CD14-positive monocyte (primary cell): Measurements from ENCODE around the gene CTCF. TPM values are rescaled to one million over a fixed set of nuclear protein-coding genes. Genes with fewer than 3 reads are reported as not detected.

ENCODE experiments used
- DNase-seq, 3 donors: peaks; one replicate each; pipeline ENCODE4 v3.0.0-alpha.2; 2011 to 2022
- H2AFZ ChIP-seq: 2 replicates; pipeline ENCODE4 v1.6.0; 2012; ENCODE audit warnings: mild to moderate bottlenecking, low read depth, low read length, inconsistent platforms; ENCODE audit not compliant: insufficient read depth, poor library complexity, severe bottlenecking
- H3K27ac ChIP-seq, 2 donors: 1 replicate in 1 of 2; 2 replicates in 1 of 2; pipeline ENCODE4 v1.5.1; 2012 to 2013; ENCODE audit warnings: low read length in 2 of 2, control low read depth in 1 of 2, inconsistent platforms in 1 of 2, low read depth in 1 of 2, mild to moderate bottlenecking in 1 of 2
- H3K27me3 ChIP-seq, 2 donors: one replicate each; pipeline versions ENCODE4 v1.6.0 to v1.6.1; 2011 to 2013; ENCODE audit warnings: low read length in 2 of 2; ENCODE audit not compliant: control insufficient read depth in 2 of 2, insufficient read depth in 2 of 2
- H3K36me3 ChIP-seq, 2 donors: replicated peaks in 1 of 2; 1 replicate in 1 of 2; 2 replicates in 1 of 2; pipeline versions ENCODE4 v1.5.1 to v1.6.1; 2012 to 2013; ENCODE audit warnings: low read length in 2 of 2, control low read depth in 1 of 2, inconsistent platforms in 1 of 2, mild to moderate bottlenecking in 1 of 2; ENCODE audit not compliant: insufficient read depth in 2 of 2, control insufficient read depth in 1 of 2
- H3K4me1 ChIP-seq, 2 donors: 1 replicate in 1 of 2; 2 replicates in 1 of 2; pipeline versions ENCODE4 v1.5.1 to v1.6.1; 2012 to 2013; ENCODE audit warnings: low read length in 2 of 2, control low read depth in 1 of 2, inconsistent platforms in 1 of 2, mild to moderate bottlenecking in 1 of 2, moderate library complexity in 1 of 2; ENCODE audit not compliant: insufficient read depth in 2 of 2, control insufficient read depth in 1 of 2
- H3K4me2 ChIP-seq: replicated peaks from 2 replicates; pipeline ENCODE3; 2012; ENCODE audit warnings: low read length, moderate library complexity, mild to moderate bottlenecking; ENCODE audit not compliant: poor library complexity, severe bottlenecking; ENCODE audit errors: extremely low read depth
- H3K4me3 ChIP-seq, 3 experiments: fragments of 200-600 bp in 1 of 3; sonication (generic) in 1 of 3; replicated peaks in 1 of 3; 1 replicate in 2 of 3; 2 replicates in 1 of 3; pipeline ENCODE4 v1.5.1; 2011 to 2013; ENCODE audit warnings: low read length in 3 of 3, mild to moderate bottlenecking in 3 of 3, control low read depth in 2 of 3, low read depth in 2 of 3, inconsistent platforms in 1 of 3, moderate library complexity in 1 of 3
- H3K79me2 ChIP-seq: 2 replicates; pipeline ENCODE4 v1.6.0; 2012; ENCODE audit warnings: mild to moderate bottlenecking, control low read depth, inconsistent platforms, low read length, moderate library complexity; ENCODE audit not compliant: insufficient read depth
- H3K9ac ChIP-seq: 2 replicates; pipeline ENCODE4 v1.6.0; 2017; ENCODE audit warnings: low read length, mild to moderate bottlenecking; ENCODE audit not compliant: insufficient read depth, poor library complexity, severe bottlenecking
- H3K9me3 ChIP-seq, 2 donors: replicated peaks in 1 of 2; 1 replicate in 1 of 2; 2 replicates in 1 of 2; pipeline versions ENCODE4 v1.5.1 to v1.6.1; 2012 to 2013; ENCODE audit warnings: low read length in 2 of 2, control low read depth in 1 of 2; ENCODE audit not compliant: control insufficient read depth in 1 of 2, insufficient read depth in 1 of 2
- H4K20me1 ChIP-seq: 2 replicates; pipeline ENCODE4 v1.6.0; 2012; ENCODE audit warnings: mild to moderate bottlenecking, low read length, control low read depth, moderate library complexity; ENCODE audit not compliant: insufficient read depth
- H3K27ac Mint-ChIP-seq, 7 donors: one replicate each; pipeline ENCODE4 v1.8.0; 2020; ENCODE audit warnings: mild to moderate bottlenecking in 7 of 7, mixed read lengths in 7 of 7, moderate library complexity in 6 of 7, inconsistent platforms in 2 of 7
- H3K27me3 Mint-ChIP-seq, 3 donors: one replicate each; pipeline ENCODE4 v1.8.0; 2021 to 2022; ENCODE audit warnings: low read depth in 3 of 3, mild to moderate bottlenecking in 3 of 3, mixed read lengths in 3 of 3, moderate library complexity in 3 of 3, inconsistent platforms in 1 of 3
- H3K36me3 Mint-ChIP-seq, 2 donors: one replicate each; pipeline ENCODE4 v1.8.0; 2020; ENCODE audit warnings: mixed read lengths in 2 of 2, inconsistent platforms in 1 of 2, mild to moderate bottlenecking in 1 of 2
- H3K4me1 Mint-ChIP-seq: one replicate; pipeline ENCODE4 v1.8.0; 2020; ENCODE audit warnings: mild to moderate bottlenecking, mixed read lengths
- H3K4me3 Mint-ChIP-seq, 2 donors: one replicate each; pipeline ENCODE4 v1.8.0; 2020; ENCODE audit warnings: mild to moderate bottlenecking in 2 of 2, mixed read lengths in 2 of 2, moderate library complexity in 1 of 2
- H3K9me3 Mint-ChIP-seq, 7 donors: one replicate each; pipeline ENCODE4 v1.8.0; 2020 to 2022; ENCODE audit warnings: mixed read lengths in 7 of 7, mild to moderate bottlenecking in 6 of 7, moderate library complexity in 6 of 7, inconsistent platforms in 2 of 7
- CTCF ChIP-seq: fragments of 200-600 bp; IDR thresholded peaks from one replicate; pipeline ENCODE4 v1.8.0; 2022; ENCODE audit warnings: antibody characterized with exemption, mild to moderate bottlenecking
- WGBS: methylation state at CpG from one replicate; pipeline ENCODE4 v1.1.5; 2013; ENCODE audit warnings: missing lambda C conversion rate; ENCODE audit not compliant: insufficient coverage; 5-methylcytosine and 5-hydroxymethylcytosine counted together
- intact Hi-C, 2 donors: fragments of 100-400 bp; cut with micrococcal nuclease; formaldehyde crosslinking; loops; one replicate each; pipeline versions ENCODE4 v1.15.0 to v1.15.1; 2023
- polyA plus RNA-seq, 3 donors: library from polyadenylated mRNA; depleted of rRNA in 1 of 3; unstranded in 2 of 3; stranded (reverse) in 1 of 3; fragments of 300-500 nt in 2 of 3; fragments of >200 nt in 1 of 3; fragmentation: Illumina TruSeq in 2 of 3; gene quantifications; 1 replicate in 2 of 3; 2 replicates in 1 of 3; pipeline ENCODE4 v1.2.3, GENCODE V29; 2012 to 2021

Gene CTCF
- polyA plus RNA-seq, 3 donors: 8.4 to 29.9 (median 17.7) TPM

GRCh38 chr16:67549936-67550335, 12.4 kb upstream of the CTCF start:
- TF ChIP-seq CTCF: no peak
- peaks cover 0 to 3% (median 0%) of the 10 kb centered on the region in 3 donors for H3K27me3 Mint-ChIP-seq
- H3K36me3 Mint-ChIP-seq: peaks cover 35 to 44% of the 10 kb centered on the region in 2 donors
- Histone ChIP-seq H3K9me3 (no peaks in the 10 kb centered on the region), H3K36me3 (peaks cover 19 to 44% of the 10 kb centered on the region in 2 donors), H3K79me2 (peaks cover 23% of the 10 kb centered on the region), H3K4me3 (no peak overlapping the region), H4K20me1 (peaks cover 39% of the 10 kb centered on the region), H3K4me1 (peaks cover 39 to 46% of the 10 kb centered on the region in 2 donors), H3K27me3 (no peaks in the 10 kb centered on the region), H2AFZ (no peak overlapping the region), H3K9ac (no peak overlapping the region), H3K27ac (no peak overlapping the region), H3K4me2 (no peak overlapping the region)
- H3K27ac Mint-ChIP-seq: peak overlapping the region in 4 of 7 donors; percentile 4 to 60 (median 40)
- no peak overlapping the region for H3K4me3 Mint-ChIP-seq
- 100% methylated on average over 1 of the region's 1 CpG for WGBS
- DNase-seq: no peak
- peaks cover 47% of the 10 kb centered on the region for H3K4me1 Mint-ChIP-seq
- no peaks in the 10 kb centered on the region for H3K9me3 Mint-ChIP-seq
- intact Hi-C loops: loop anchor here in 1 of 2 donors (5.0 kb wide), 2 partner anchors 92 to 107 kb away; no protein-coding TSS in a partner anchor

- WGBS: 100% methylated on average over 2 of the region's 2 CpGs
- no peak overlapping the region for H3K4me3 Mint-ChIP-seq
Measured at GRCh38 chr16:67551091-67551490, 11.2 kb upstream of the CTCF start.

More at GRCh38 chr16:67551091-67551490, 11.2 kb upstream of the CTCF start:
- Mint-ChIP-seq H3K27ac (peak overlapping the region in 1 of 7 donors; percentile 6), H3K36me3 (peaks cover 26 to 33% of the 10 kb centered on the region in 2 donors), H3K27me3 (peaks cover 0 to 3% (median 0%) of the 10 kb centered on the region in 3 donors), H3K9me3 (no peaks in the 10 kb centered on the region), H3K4me1 (peaks cover 56% of the 10 kb centered on the region)
- Histone ChIP-seq H3K4me2 (no peak overlapping the region), H3K9me3 (no peaks in the 10 kb centered on the region), H3K27ac (no peak overlapping the region), H3K36me3 (peaks cover 7 to 33% of the 10 kb centered on the region in 2 donors), H3K9ac (no peak overlapping the region), H3K4me3 (no peak overlapping the region), H3K4me1 (peaks cover 49 to 55% of the 10 kb centered on the region in 2 donors), H2AFZ (no peak overlapping the region), H3K79me2 (peaks cover 23% of the 10 kb centered on the region), H3K27me3 (no peaks in the 10 kb centered on the region), H4K20me1 (peaks cover 28% of the 10 kb centered on the region)
- intact Hi-C loops: no loop called here
- no peak for TF ChIP-seq CTCF
- DNase-seq: no peak
